Ishikawa (cell line): Measurements from ENCODE around the gene ZBTB21.

Source experiments
- CEBPB ChIP-seq: IDR thresholded peaks from 2 replicates; pipeline ENCODE4 v1.6.1; 2012
- CREB1 ChIP-seq: IDR thresholded peaks from 2 replicates; pipeline ENCODE4 v1.6.1; 2012; ENCODE audit warnings: low read depth
- EGR1 ChIP-seq: IDR thresholded peaks from 2 replicates; pipeline ENCODE4 v1.6.1; 2012
- EP300 ChIP-seq: IDR thresholded peaks from 2 replicates; pipeline ENCODE4 v1.6.1; 2012; ENCODE audit warnings: borderline replicate concordance
- FOXM1 ChIP-seq: IDR thresholded peaks from 2 replicates; pipeline ENCODE4 v1.6.1; 2012; ENCODE audit warnings: low read depth, borderline replicate concordance
- MAX ChIP-seq: IDR thresholded peaks from 2 replicates; pipeline ENCODE4 v1.6.1; 2012
- NFIC ChIP-seq: IDR thresholded peaks from 2 replicates; pipeline ENCODE4 v1.6.1; 2012
- RAD21 ChIP-seq: IDR thresholded peaks from 2 replicates; pipeline ENCODE4 v1.6.1; 2012; ENCODE audit warnings: low read depth
- TAF1 ChIP-seq: IDR thresholded peaks from 2 replicates; pipeline ENCODE4 v1.6.1; 2012; ENCODE audit warnings: low read depth, mild to moderate bottlenecking
- TCF12 ChIP-seq: IDR thresholded peaks from 2 replicates; pipeline ENCODE4 v1.6.1; 2012; ENCODE audit warnings: low read depth
- TEAD4 ChIP-seq: IDR thresholded peaks from 2 replicates; pipeline ENCODE4 v1.6.1; 2012
- YY1 ChIP-seq: IDR thresholded peaks from 2 replicates; pipeline ENCODE4 v1.6.1; 2012; ENCODE audit warnings: low read depth
- ZBTB7A ChIP-seq: IDR thresholded peaks from 2 replicates; pipeline ENCODE4 v1.6.1; 2012; ENCODE audit warnings: low read depth
- TF ChIP-seq, protein P1 (sequence below): IDR thresholded peaks from 2 replicates; pipeline ENCODE4 v1.6.1; 2012; ENCODE audit warnings: low read depth, mild to moderate bottlenecking
- TF ChIP-seq, protein P2 (sequence below): IDR thresholded peaks from 2 replicates; pipeline ENCODE4 v1.6.1; 2012

Gene ZBTB21

GRCh38 chr21:41983229-41983628 is 26.9 kb downstream of the ZBTB21 start:
- TF ChIP-seq, protein P1, sequence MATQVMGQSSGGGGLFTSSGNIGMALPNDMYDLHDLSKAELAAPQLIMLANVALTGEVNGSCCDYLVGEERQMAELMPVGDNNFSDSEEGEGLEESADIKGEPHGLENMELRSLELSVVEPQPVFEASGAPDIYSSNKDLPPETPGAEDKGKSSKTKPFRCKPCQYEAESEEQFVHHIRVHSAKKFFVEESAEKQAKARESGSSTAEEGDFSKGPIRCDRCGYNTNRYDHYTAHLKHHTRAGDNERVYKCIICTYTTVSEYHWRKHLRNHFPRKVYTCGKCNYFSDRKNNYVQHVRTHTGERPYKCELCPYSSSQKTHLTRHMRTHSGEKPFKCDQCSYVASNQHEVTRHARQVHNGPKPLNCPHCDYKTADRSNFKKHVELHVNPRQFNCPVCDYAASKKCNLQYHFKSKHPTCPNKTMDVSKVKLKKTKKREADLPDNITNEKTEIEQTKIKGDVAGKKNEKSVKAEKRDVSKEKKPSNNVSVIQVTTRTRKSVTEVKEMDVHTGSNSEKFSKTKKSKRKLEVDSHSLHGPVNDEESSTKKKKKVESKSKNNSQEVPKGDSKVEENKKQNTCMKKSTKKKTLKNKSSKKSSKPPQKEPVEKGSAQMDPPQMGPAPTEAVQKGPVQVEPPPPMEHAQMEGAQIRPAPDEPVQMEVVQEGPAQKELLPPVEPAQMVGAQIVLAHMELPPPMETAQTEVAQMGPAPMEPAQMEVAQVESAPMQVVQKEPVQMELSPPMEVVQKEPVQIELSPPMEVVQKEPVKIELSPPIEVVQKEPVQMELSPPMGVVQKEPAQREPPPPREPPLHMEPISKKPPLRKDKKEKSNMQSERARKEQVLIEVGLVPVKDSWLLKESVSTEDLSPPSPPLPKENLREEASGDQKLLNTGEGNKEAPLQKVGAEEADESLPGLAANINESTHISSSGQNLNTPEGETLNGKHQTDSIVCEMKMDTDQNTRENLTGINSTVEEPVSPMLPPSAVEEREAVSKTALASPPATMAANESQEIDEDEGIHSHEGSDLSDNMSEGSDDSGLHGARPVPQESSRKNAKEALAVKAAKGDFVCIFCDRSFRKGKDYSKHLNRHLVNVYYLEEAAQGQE, result no peak
- no peak for TF ChIP-seq TAF1
- TF ChIP-seq CREB1, result no peak
- no peak for TF ChIP-seq TCF12
- TF ChIP-seq CEBPB, result no peak
- no peak for TF ChIP-seq TEAD4
- TF ChIP-seq YY1, result no peak

DNA sequence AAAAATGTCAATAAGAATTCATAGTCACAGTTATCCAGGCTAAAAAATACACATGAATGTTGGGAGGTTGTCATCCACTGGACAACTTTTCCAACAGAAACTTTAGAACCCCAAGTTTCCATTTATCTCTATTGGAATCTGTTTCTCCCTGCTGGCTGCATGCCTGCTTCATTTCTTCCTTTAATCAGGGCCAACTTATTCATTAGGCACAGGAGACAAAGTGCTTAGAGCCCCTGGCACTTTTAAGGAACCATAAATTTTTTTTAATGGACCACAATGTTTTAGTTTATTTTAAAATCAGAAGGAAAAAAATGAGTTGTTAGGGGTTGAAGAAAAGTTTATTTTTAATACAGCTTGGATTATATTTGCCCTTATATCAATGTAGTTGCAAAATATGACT is 29.6 kb downstream of the ZBTB21 start:
- TF ChIP-seq ZBTB7A (no peak), NFIC (no peak), FOXM1 (no peak), CREB1 (no peak), TAF1 (no peak), RAD21 (no peak), EGR1 (no peak), TEAD4 (no peak)
- TF ChIP-seq, protein P2, sequence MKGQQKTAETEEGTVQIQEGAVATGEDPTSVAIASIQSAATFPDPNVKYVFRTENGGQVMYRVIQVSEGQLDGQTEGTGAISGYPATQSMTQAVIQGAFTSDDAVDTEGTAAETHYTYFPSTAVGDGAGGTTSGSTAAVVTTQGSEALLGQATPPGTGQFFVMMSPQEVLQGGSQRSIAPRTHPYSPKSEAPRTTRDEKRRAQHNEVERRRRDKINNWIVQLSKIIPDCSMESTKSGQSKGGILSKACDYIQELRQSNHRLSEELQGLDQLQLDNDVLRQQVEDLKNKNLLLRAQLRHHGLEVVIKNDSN, result no peak

DNA sequence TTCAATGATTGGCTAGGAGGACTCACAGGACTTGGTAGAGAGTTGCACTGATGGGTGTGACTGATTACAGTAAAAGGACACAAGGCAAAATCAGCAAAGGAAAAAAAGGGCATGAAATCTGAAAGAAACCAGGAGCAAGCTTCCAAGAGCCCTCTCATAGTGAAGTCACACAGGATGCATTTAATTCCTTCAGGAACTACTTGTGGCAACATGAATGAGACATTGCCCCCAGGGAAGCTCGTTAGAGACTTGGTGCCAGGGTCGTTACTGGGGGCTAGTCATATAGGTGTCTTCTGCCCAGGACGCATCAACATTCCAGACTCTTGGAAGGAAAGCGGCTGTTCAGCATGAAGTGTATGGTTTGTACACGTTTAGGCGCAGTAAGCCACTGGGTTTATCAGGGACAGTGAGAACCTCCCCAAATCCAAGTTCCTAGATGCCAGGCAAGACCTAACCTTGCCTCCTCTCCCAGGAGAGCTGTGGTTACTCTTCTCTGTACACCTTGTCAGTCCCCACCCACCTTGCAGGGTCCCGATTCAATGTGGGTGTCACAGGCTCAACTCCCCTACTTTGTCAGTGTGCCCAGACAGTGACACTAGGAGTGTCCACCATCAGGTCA is 30.3 kb downstream of the ZBTB21 start:
- TF ChIP-seq TCF12, result no peak
- TF ChIP-seq YY1, result no peak
- TF ChIP-seq EGR1, result no peak
- no peak for TF ChIP-seq ZBTB7A

DNA sequence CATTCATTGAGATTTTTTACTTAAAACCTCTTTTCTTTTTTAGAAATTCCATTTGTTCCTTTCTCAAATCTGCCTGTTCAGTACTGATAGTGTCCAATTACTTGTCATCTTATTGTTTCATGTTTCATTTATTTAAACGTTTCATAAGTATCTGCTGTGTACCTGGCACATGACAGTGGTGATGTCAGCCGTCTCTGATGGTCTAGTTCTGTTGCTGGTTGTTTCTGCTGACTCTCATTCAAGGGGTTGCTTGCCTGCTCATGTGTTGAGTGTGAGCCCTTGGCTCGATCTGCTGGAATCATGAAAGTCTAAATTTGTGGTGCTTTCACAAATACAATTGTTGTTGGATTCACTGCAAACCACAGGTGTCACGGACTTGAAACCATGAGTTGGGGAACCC is 30.8 kb downstream of the ZBTB21 start:
- TF ChIP-seq, protein P1, result no peak

- no peak for TF ChIP-seq TCF12
- no peak for TF ChIP-seq EGR1
- TF ChIP-seq, protein P1, result no peak
- no peak for TF ChIP-seq CEBPB
- no peak for TF ChIP-seq YY1
- TF ChIP-seq FOXM1, result no peak
- TF ChIP-seq ZBTB7A, result no peak
- TF ChIP-seq TEAD4, result no peak
- no peak for TF ChIP-seq TAF1
- TF ChIP-seq EP300, result no peak
Observed at GRCh38 chr21:41977034-41977950, 32.9 kb downstream of the ZBTB21 start.

- TF ChIP-seq EP300 (no peak), EGR1 (no peak), TAF1 (no peak), FOXM1 (no peak), TCF12 (no peak), CEBPB (no peak), TEAD4 (no peak), NFIC (no peak), CREB1 (no peak), ZBTB7A (no peak), MAX (no peak), YY1 (no peak), RAD21 (no peak)
- TF ChIP-seq, protein P1, result no peak
- TF ChIP-seq, protein P2, result no peak
Observed at GRCh38 chr21:41976611-41977010, 33.5 kb downstream of the ZBTB21 start.
